ENCODE measurements around the gene SUCLG2. TPM values are rescaled to one million over a fixed set of nuclear protein-coding genes. Genes with fewer than 3 reads are reported as not detected.

Gene SUCLG2
- total and polyA plus RNA-seq, 11 donors, result 41.6 to 119 (median 77.6) TPM

GRCh38 chr3:67414740-67415139 lies 239.7 kb downstream of the SUCLG2 start:
- H3K27ac ChIP-seq, result no peak overlapping the region
- intact Hi-C loops (cut with DNase I), result loop anchor here in 1 of 10 donors (10.0 kb wide), 1 partner anchor 240 kb away; the partner anchor contains the start of gene SUCLG2
- H3K27me3 ChIP-seq, result no peaks in the 10 kb centered on the region
- no peaks in the 10 kb centered on the region for H3K36me3 ChIP-seq
- H3K4me1 ChIP-seq, result peaks cover 0 to 15% (median 3%) of the 10 kb centered on the region in 12 donors
- H3K9me3 ChIP-seq, result peaks cover 0 to 4% (median 2%) of the 10 kb centered on the region in 12 donors
- no peak for TF ChIP-seq POLR2A (IDR thresholded peaks at IDR 0.05)
- TF ChIP-seq, protein P1, sequence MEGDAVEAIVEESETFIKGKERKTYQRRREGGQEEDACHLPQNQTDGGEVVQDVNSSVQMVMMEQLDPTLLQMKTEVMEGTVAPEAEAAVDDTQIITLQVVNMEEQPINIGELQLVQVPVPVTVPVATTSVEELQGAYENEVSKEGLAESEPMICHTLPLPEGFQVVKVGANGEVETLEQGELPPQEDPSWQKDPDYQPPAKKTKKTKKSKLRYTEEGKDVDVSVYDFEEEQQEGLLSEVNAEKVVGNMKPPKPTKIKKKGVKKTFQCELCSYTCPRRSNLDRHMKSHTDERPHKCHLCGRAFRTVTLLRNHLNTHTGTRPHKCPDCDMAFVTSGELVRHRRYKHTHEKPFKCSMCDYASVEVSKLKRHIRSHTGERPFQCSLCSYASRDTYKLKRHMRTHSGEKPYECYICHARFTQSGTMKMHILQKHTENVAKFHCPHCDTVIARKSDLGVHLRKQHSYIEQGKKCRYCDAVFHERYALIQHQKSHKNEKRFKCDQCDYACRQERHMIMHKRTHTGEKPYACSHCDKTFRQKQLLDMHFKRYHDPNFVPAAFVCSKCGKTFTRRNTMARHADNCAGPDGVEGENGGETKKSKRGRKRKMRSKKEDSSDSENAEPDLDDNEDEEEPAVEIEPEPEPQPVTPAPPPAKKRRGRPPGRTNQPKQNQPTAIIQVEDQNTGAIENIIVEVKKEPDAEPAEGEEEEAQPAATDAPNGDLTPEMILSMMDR (IDR thresholded peaks at IDR 0.05), result no peak
- no peak overlapping the region for H3K4me3 ChIP-seq
- WGBS, 4 donors, result 96 to 99% (median 98%) methylated on average over 5 of the region's 5 CpGs
- no peak for DNase-seq
- ATAC-seq, result no peak

- Histone ChIP-seq H3K9me3 (no peaks in the 10 kb centered on the region), H3K27me3 (no peaks in the 10 kb centered on the region), H3K4me3 (no peak overlapping the region), H3K4me1 (peaks cover 0 to 9% (median 0%) of the 10 kb centered on the region in 12 donors), H3K36me3 (peaks cover 0 to 28% (median 9%) of the 10 kb centered on the region in 9 donors), H3K27ac (no peak overlapping the region)
- no peak for TF ChIP-seq POLR2A (IDR thresholded peaks at IDR 0.05)
- TF ChIP-seq, protein P1 (IDR thresholded peaks at IDR 0.05), result no peak
- intact Hi-C loops (cut with DNase I), result no loop called here
- ATAC-seq (no peak), DNase-seq (no peak)
Observed at GRCh38 chr3:67405193-67405592, 249.2 kb downstream of the SUCLG2 start.

GRCh38 chr3:67402873-67403272 lies 251.5 kb downstream of the SUCLG2 start:
- Histone ChIP-seq H3K27ac (no peak overlapping the region), H3K9me3 (peaks cover 0 to 6% (median 0%) of the 10 kb centered on the region in 12 donors), H3K4me3 (no peak overlapping the region), H3K27me3 (no peaks in the 10 kb centered on the region), H3K36me3 (peaks cover 0 to 26% (median 13%) of the 10 kb centered on the region in 9 donors), H3K4me1 (peaks cover 0 to 9% (median 0%) of the 10 kb centered on the region in 12 donors)
- DNase-seq (no peak), ATAC-seq (no peak)
- intact Hi-C loops (cut with DNase I), result no loop called here
- 56 to 81% (median 68%) methylated on average over 3 of the region's 3 CpGs for WGBS, 4 donors
- no peak for TF ChIP-seq POLR2A (IDR thresholded peaks at IDR 0.05)
- TF ChIP-seq, protein P1 (IDR thresholded peaks at IDR 0.05), result no peak

GRCh38 chr3:67401921-67402320 lies 252.5 kb downstream of the SUCLG2 start:
- 78 to 90% (median 86%) methylated on average over 3 of the region's 3 CpGs for whole genome bisulfite sequencing, 4 donors
- DNase-seq (no peak), ATAC-seq (no peak)
- TF ChIP-seq POLR2A (IDR thresholded peaks at IDR 0.05), result no peak
- TF ChIP-seq, protein P1 (IDR thresholded peaks at IDR 0.05), result no peak
- Histone ChIP-seq H3K27ac (no peak overlapping the region), H3K9me3 (peaks cover 0 to 11% (median 0%) of the 10 kb centered on the region in 12 donors), H3K27me3 (no peaks in the 10 kb centered on the region), H3K36me3 (peaks cover 0 to 26% (median 10%) of the 10 kb centered on the region in 9 donors), H3K4me3 (no peak overlapping the region), H3K4me1 (peaks cover 0 to 9% (median 0%) of the 10 kb centered on the region in 12 donors)
- intact Hi-C loops (cut with DNase I), result no loop called here
